Measurements from ENCODE around the gene PYGB.

Gene PYGB

GRCh38 chr20:25302596-25302995, 54.7 kb downstream of the PYGB start:
- Histone ChIP-seq H2BK120ac (ENCODE audit: low read depth, low read length) (no peak overlapping the region), H3K4me3 (ENCODE audit: low read length in 2 of 2) (no peak overlapping the region), H2AFZ (ENCODE audit: low read length) (no peak overlapping the region), H2BK15ac (ENCODE audit: low read length) (no peak overlapping the region), H3K4ac (ENCODE audit: low read length) (no peak overlapping the region), H3K14ac (ENCODE audit: low read length) (no peak overlapping the region), H3K27ac (replicated peaks; ENCODE audit: low read length) (no peak overlapping the region), H2BK12ac (ENCODE audit: low read length) (no peak overlapping the region), H3K9ac (ENCODE audit: low read depth, low read length, poor library complexity) (no peak overlapping the region), H3K18ac (ENCODE audit: low read length) (peak overlapping the region; percentile 19), H3K4me2 (ENCODE audit: insufficient read depth, low read length, poor library complexity, severe bottlenecking) (no peak overlapping the region), H3K4me1 (ENCODE audit: control insufficient read depth in 2 of 2, insufficient read depth in 1 of 2, low read depth in 1 of 2, low read length in 2 of 2) (no peaks in the 10 kb centered on the region), H4K8ac (ENCODE audit: low read depth, low read length) (peak overlapping the region; percentile 86), H3K27me3 (ENCODE audit: control insufficient read depth in 3 of 3, insufficient read depth in 3 of 3, low read depth in 1 of 3, low read length in 3 of 3) (no peaks in the 10 kb centered on the region), H3K9me3 (replicated peaks in 1 of 2; ENCODE audit: control insufficient read depth in 2 of 2, insufficient read depth in 1 of 2, low read depth in 1 of 2, low read length in 2 of 2) (no peaks in the 10 kb centered on the region), H3K79me1 (ENCODE audit: low read depth, low read length) (no peaks in the 10 kb centered on the region), H2BK5ac (ENCODE audit: low read length) (no peak overlapping the region), H3K23ac (ENCODE audit: low read depth, low read length, poor library complexity) (peak overlapping the region; percentile 67), H2AK5ac (ENCODE audit: low read depth, low read length) (no peak overlapping the region), H4K91ac (ENCODE audit: low read depth, low read length, poor library complexity) (no peak overlapping the region), H3K36me3 (replicated peaks in 1 of 2; ENCODE audit: control insufficient read depth in 2 of 2, insufficient read depth in 2 of 2, low read length in 2 of 2) (peaks cover 21 to 59% of the 10 kb centered on the region in 2 donors)
- no CpG with 5 or more reads among the region's 6 CpGs for WGBS, 2 donors (ENCODE audit: extremely low coverage in 2 of 2, insufficient read length in 2 of 2, insufficient replicate concordance in 1 of 2)
- DNase-seq (ENCODE audit: low spot score), result no peak

GRCh38 chr20:25303292-25304024, 55.6 kb downstream of the PYGB start:
- no peak overlapping the region for H2AK5ac ChIP-seq (ENCODE audit: low read depth, low read length)
- H3K23ac ChIP-seq (ENCODE audit: low read depth, low read length, poor library complexity), result peak overlapping the region; percentile 90

GRCh38 chr20:25304025-25304549, 56.2 kb downstream of the PYGB start:
- Histone ChIP-seq H2AFZ (ENCODE audit: low read length) (no peak overlapping the region), H2BK15ac (ENCODE audit: low read length) (no peak overlapping the region), H3K27ac (replicated peaks; ENCODE audit: low read length) (no peak overlapping the region), H3K4me1 (ENCODE audit: control insufficient read depth in 2 of 2, insufficient read depth in 1 of 2, low read depth in 1 of 2, low read length in 2 of 2) (no peaks in the 10 kb centered on the region), H3K79me1 (ENCODE audit: low read depth, low read length) (no peaks in the 10 kb centered on the region), H3K9me3 (replicated peaks in 1 of 2; ENCODE audit: control insufficient read depth in 2 of 2, insufficient read depth in 1 of 2, low read depth in 1 of 2, low read length in 2 of 2) (peaks cover 0 to 2% of the 10 kb centered on the region in 2 donors), H3K4ac (ENCODE audit: low read length) (no peak overlapping the region), H4K91ac (ENCODE audit: low read depth, low read length, poor library complexity) (no peak overlapping the region), H3K36me3 (replicated peaks in 1 of 2; ENCODE audit: control insufficient read depth in 2 of 2, insufficient read depth in 2 of 2, low read length in 2 of 2) (peaks cover 22 to 60% of the 10 kb centered on the region in 2 donors), H3K4me2 (ENCODE audit: insufficient read depth, low read length, poor library complexity, severe bottlenecking) (no peak overlapping the region), H2AK5ac (ENCODE audit: low read depth, low read length) (no peak overlapping the region), H3K4me3 (ENCODE audit: low read length in 2 of 2) (no peak overlapping the region), H4K8ac (ENCODE audit: low read depth, low read length) (no peak overlapping the region), H2BK12ac (ENCODE audit: low read length) (no peak overlapping the region), H3K9ac (ENCODE audit: low read depth, low read length, poor library complexity) (no peak overlapping the region), H3K23ac (ENCODE audit: low read depth, low read length, poor library complexity) (no peak overlapping the region), H3K14ac (ENCODE audit: low read length) (no peak overlapping the region), H3K27me3 (ENCODE audit: control insufficient read depth in 3 of 3, insufficient read depth in 3 of 3, low read depth in 1 of 3, low read length in 3 of 3) (no peaks in the 10 kb centered on the region), H2BK120ac (ENCODE audit: low read depth, low read length) (no peak overlapping the region), H2BK5ac (ENCODE audit: low read length) (no peak overlapping the region), H3K18ac (ENCODE audit: low read length) (no peak overlapping the region)
- DNase-seq (ENCODE audit: low spot score), result no peak
- WGBS, 2 donors (ENCODE audit: extremely low coverage in 2 of 2, insufficient read length in 2 of 2, insufficient replicate concordance in 1 of 2), result no CpG with 5 or more reads among the region's 11 CpGs

More at GRCh38 chr20:25303292-25304024, 55.6 kb downstream of the PYGB start:
- peak overlapping the region; percentile 17 for H3K18ac ChIP-seq (ENCODE audit: low read length)
- peak overlapping the region; percentile 55 for H3K9ac ChIP-seq (ENCODE audit: low read depth, low read length, poor library complexity)
- peak overlapping the region; percentile 41 for H3K4ac ChIP-seq (ENCODE audit: low read length)
- no peak overlapping the region for H2BK15ac ChIP-seq (ENCODE audit: low read length)
- no peak overlapping the region for H3K4me2 ChIP-seq (ENCODE audit: insufficient read depth, low read length, poor library complexity, severe bottlenecking)
- no peaks in the 10 kb centered on the region for H3K9me3 ChIP-seq (replicated peaks in 1 of 2; ENCODE audit: control insufficient read depth in 2 of 2, insufficient read depth in 1 of 2, low read depth in 1 of 2, low read length in 2 of 2)
- no peaks in the 10 kb centered on the region for H3K27me3 ChIP-seq (ENCODE audit: control insufficient read depth in 3 of 3, insufficient read depth in 3 of 3, low read depth in 1 of 3, low read length in 3 of 3)
- no CpG with 5 or more reads among the region's 12 CpGs for WGBS, 2 donors (ENCODE audit: extremely low coverage in 2 of 2, insufficient read length in 2 of 2, insufficient replicate concordance in 1 of 2)
- H3K36me3 ChIP-seq (replicated peaks in 1 of 2; ENCODE audit: control insufficient read depth in 2 of 2, insufficient read depth in 2 of 2, low read length in 2 of 2), result peaks cover 19 to 60% of the 10 kb centered on the region in 2 donors
- H2BK12ac ChIP-seq (ENCODE audit: low read length), result no peak overlapping the region
- peak overlapping the region; percentile 50 for H4K8ac ChIP-seq (ENCODE audit: low read depth, low read length)
- H2AFZ ChIP-seq (ENCODE audit: low read length), result no peak overlapping the region
- H3K14ac ChIP-seq (ENCODE audit: low read length), result no peak overlapping the region
- no peak overlapping the region for H4K91ac ChIP-seq (ENCODE audit: low read depth, low read length, poor library complexity)
- H2BK5ac ChIP-seq (ENCODE audit: low read length), result no peak overlapping the region
- H3K4me3 ChIP-seq (ENCODE audit: low read length in 2 of 2), result no peak overlapping the region
- H2BK120ac ChIP-seq (ENCODE audit: low read depth, low read length), result no peak overlapping the region
- H3K4me1 ChIP-seq (ENCODE audit: control insufficient read depth in 2 of 2, insufficient read depth in 1 of 2, low read depth in 1 of 2, low read length in 2 of 2), result no peaks in the 10 kb centered on the region
- DNase-seq (ENCODE audit: low spot score), result no peak
- H3K79me1 ChIP-seq (ENCODE audit: low read depth, low read length), result no peaks in the 10 kb centered on the region
- H3K27ac ChIP-seq (replicated peaks; ENCODE audit: low read length), result no peak overlapping the region

- H2BK120ac ChIP-seq (ENCODE audit: low read depth, low read length), result no peak overlapping the region
- no peak overlapping the region for H3K27ac ChIP-seq (replicated peaks; ENCODE audit: low read length)
- no peaks in the 10 kb centered on the region for H3K27me3 ChIP-seq (ENCODE audit: control insufficient read depth in 3 of 3, insufficient read depth in 3 of 3, low read depth in 1 of 3, low read length in 3 of 3)
- no peak overlapping the region for H3K23ac ChIP-seq (ENCODE audit: low read depth, low read length, poor library complexity)
- H3K4ac ChIP-seq (ENCODE audit: low read length), result no peak overlapping the region
- no peak overlapping the region for H2BK12ac ChIP-seq (ENCODE audit: low read length)
- H4K8ac ChIP-seq (ENCODE audit: low read depth, low read length), result no peak overlapping the region
- DNase-seq (ENCODE audit: low spot score), result no peak
- no peak overlapping the region for H2AFZ ChIP-seq (ENCODE audit: low read length)
- no peak overlapping the region for H3K9ac ChIP-seq (ENCODE audit: low read depth, low read length, poor library complexity)
- H3K4me2 ChIP-seq (ENCODE audit: insufficient read depth, low read length, poor library complexity, severe bottlenecking), result no peak overlapping the region
- H3K18ac ChIP-seq (ENCODE audit: low read length), result no peak overlapping the region
- no peak overlapping the region for H3K4me3 ChIP-seq (ENCODE audit: low read length in 2 of 2)
- H3K79me1 ChIP-seq (ENCODE audit: low read depth, low read length), result no peaks in the 10 kb centered on the region
- no peak overlapping the region for H4K91ac ChIP-seq (ENCODE audit: low read depth, low read length, poor library complexity)
- no peak overlapping the region for H2BK5ac ChIP-seq (ENCODE audit: low read length)
- H3K14ac ChIP-seq (ENCODE audit: low read length), result no peak overlapping the region
- H3K36me3 ChIP-seq (replicated peaks in 1 of 2; ENCODE audit: control insufficient read depth in 2 of 2, insufficient read depth in 2 of 2, low read length in 2 of 2), result peaks cover 16 to 37% of the 10 kb centered on the region in 2 donors
- WGBS, 2 donors (ENCODE audit: extremely low coverage in 2 of 2, insufficient read length in 2 of 2, insufficient replicate concordance in 1 of 2), result no CpG with 5 or more reads among the region's 10 CpGs
- peaks cover 0 to 2% of the 10 kb centered on the region in 2 donors for H3K9me3 ChIP-seq (replicated peaks in 1 of 2; ENCODE audit: control insufficient read depth in 2 of 2, insufficient read depth in 1 of 2, low read depth in 1 of 2, low read length in 2 of 2)
- peaks cover 10 to 15% of the 10 kb centered on the region in 2 donors for H3K4me1 ChIP-seq (ENCODE audit: control insufficient read depth in 2 of 2, insufficient read depth in 1 of 2, low read depth in 1 of 2, low read length in 2 of 2)
- H2AK5ac ChIP-seq (ENCODE audit: low read depth, low read length), result no peak overlapping the region
- no peak overlapping the region for H2BK15ac ChIP-seq (ENCODE audit: low read length)
Observed at GRCh38 chr20:25306991-25307903, 59.4 kb downstream of the PYGB start.

All from neuronal stem cell (in vitro differentiated cells).